CD4-positive, alpha-beta T cell treated with Interleukin-4 for 1 hour (primary cell): Measurements from ENCODE around the gene ZNF362.

Experiments used
- DNase-seq, 2 donors: peaks; one replicate each; pipeline ENCODE4 v3.0.0-alpha.2; 2020 to 2022

The ZNF362 gene

GRCh38 chr1:33349081-33349759 is 92.9 kb downstream of the ZNF362 start:
- peak; percentile 30 to 48 for DNase-seq

DNA sequence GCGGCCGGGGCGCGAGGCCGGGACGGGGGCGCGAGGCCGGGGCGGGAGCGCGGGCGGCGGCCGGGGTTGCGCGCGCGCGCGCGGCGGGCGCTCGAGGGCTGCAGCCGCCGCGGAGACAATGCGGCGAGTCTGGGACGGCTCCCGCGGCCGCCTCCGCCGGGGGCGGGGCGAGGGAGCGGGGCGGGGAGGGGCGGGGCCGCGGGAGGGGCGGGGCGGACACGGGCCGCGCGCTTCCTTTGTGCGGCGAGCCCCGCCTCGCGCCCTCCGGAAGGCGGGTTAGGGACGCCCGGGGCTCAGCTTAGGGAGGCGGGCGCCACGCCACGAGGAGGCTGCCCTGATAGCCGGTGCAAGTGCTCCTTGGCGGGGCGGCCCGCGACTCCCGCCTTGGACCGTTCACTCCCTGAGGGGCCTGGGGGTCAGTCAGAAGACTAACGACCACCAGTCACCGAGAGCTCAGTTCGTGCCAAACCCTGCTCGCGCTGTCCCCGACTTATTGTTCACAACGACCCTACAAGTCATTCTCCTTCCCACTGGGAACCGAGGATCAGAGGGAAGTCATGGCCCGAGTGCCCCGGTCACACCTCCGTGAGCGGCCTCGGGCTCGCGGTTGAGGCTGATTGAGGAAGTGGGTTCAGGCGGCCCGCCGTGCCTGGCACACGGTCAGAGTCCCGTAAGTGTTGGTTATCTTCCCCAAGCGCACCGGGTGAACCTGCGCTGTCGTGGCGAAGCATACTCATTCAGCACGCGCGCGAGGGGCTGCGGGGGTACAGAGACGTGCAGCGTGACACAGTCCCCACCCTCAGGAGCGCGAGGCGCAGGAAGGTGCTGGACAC is 93.7 kb downstream of the ZNF362 start:
- DNase-seq, result peak; percentile 81 to 84
